Heart right ventricle (tissue), 16 donors: ENCODE measurements around the gene GDI1. TPM values are rescaled to one million over a fixed set of nuclear protein-coding genes. Genes with fewer than 3 reads are reported as not detected.

Source experiments
- ATAC-seq, 8 donors: fragments of 200-7000 bp; cut with Tn5 transposase; one replicate each; pipeline ENCODE4 v1.9.1; 2020; ENCODE audit warnings: mild to moderate bottlenecking in 8 of 8, moderate library complexity in 8 of 8, moderate number of reproducible peaks in 1 of 8
- DNase-seq, 2 donors: peaks; one replicate each; pipeline ENCODE4 v3.0.0-alpha.2; 2020
- H3K27ac ChIP-seq, 10 donors: fragments of 200-600 bp; sonication (generic) in 2 of 10; one replicate each; pipeline versions ENCODE4 v1.5.0 to v1.8.0; 2020 to 2022; ENCODE audit warnings: mild to moderate bottlenecking in 3 of 10
- H3K27me3 ChIP-seq, 7 donors: fragments of 200-600 bp; one replicate each; pipeline ENCODE4 v1.8.0; 2021 to 2022; ENCODE audit warnings: mild to moderate bottlenecking in 2 of 7
- H3K36me3 ChIP-seq, 9 donors: fragments of 200-600 bp; sonication (generic) in 1 of 9; one replicate each; pipeline versions ENCODE4 v1.5.0 to v1.8.0; 2020 to 2022; ENCODE audit warnings: mild to moderate bottlenecking in 2 of 9
- H3K4me1 ChIP-seq, 9 donors: fragments of 200-600 bp; sonication (generic) in 1 of 9; one replicate each; pipeline versions ENCODE4 v1.5.0 to v1.8.0; 2020 to 2022; ENCODE audit warnings: mild to moderate bottlenecking in 4 of 9
- H3K4me3 ChIP-seq, 10 donors: fragments of 200-600 bp; sonication (generic) in 2 of 10; one replicate each; pipeline versions ENCODE4 v1.5.0 to v1.8.0; 2020 to 2022; ENCODE audit warnings: mild to moderate bottlenecking in 7 of 10, moderate library complexity in 2 of 10
- H3K9me3 ChIP-seq, 11 donors: fragments of 200-600 bp in 10 of 11; sonication (generic) in 2 of 11; one replicate each; pipeline versions ENCODE4 v1.5.0 to v1.8.0; 2013 to 2022; ENCODE audit warnings: mild to moderate bottlenecking in 2 of 11, control low read depth in 1 of 11, moderate library complexity in 1 of 11
- CTCF ChIP-seq, 9 donors: fragments of 200-600 bp; sonication (generic) in 2 of 9; IDR thresholded peaks; one replicate each; pipeline versions ENCODE4 v1.5.0 to v1.8.0; 2021 to 2022; ENCODE audit warnings: antibody characterized with exemption in 9 of 9, mild to moderate bottlenecking in 5 of 9, moderate library complexity in 1 of 9
- WGBS, 2 donors: extraction: QIAGEN DNeasy Blood & Tissue Kit; methylation state at CpG; one replicate each; pipeline ENCODE4 v1.1.7; 2013; ENCODE audit warnings: inconsistent platforms in 1 of 2; 5-methylcytosine and 5-hydroxymethylcytosine counted together
- intact Hi-C, 10 donors: fragments of 100-400 bp; cut with DNase I; formaldehyde crosslinking; loops; one replicate each; pipeline versions ENCODE4 v1.11.1 to v1.14.2; 2022
- polyA plus RNA-seq, 2 donors: library from polyadenylated mRNA; stranded (reverse); fragments of 200-250 nt; gene quantifications; one replicate each; pipeline ENCODE4 v1.2.3, GENCODE V29; 2013
- total RNA-seq, 10 donors: library from RNA; stranded (reverse); fragmentation: NEBNext Ultra II Directional in 3 of 10; extraction: Animal tissue kit (Norgen Biotek cat#: 25700) in 3 of 10; gene quantifications; one replicate each; pipeline versions ENCODE4 v1.2.1 to v1.2.4, GENCODE V29; 2021 to 2023
- donor health status: Arrhythmogenic right ventricular cardiomyopathy.
- donor health status: ischemic (EF 13 %, LVEDD 7.1; RV severe dilation, severe dysfunction).
- donor health status: healthy with polysubstance abuse.
- donor health status: DM: no; HTN: yes; CAD: no.
- donor health status: DM: no; HTN: no; CAD: no.
- donor health status: ischemic (EF 25% LVEDD 6.9; RV normal size, moderate dysfunction).
- donor health status: ischemic (EF 25% LVEDD 5.7; RV mildly dilated, moderate dysfunction).
- donor health status: healthy.
- donor health status: DM: yes; HTN: yes; CAD: no.
- donor health status: Ischemic cardiomyopathy.
- donor health status: ischemic (EF 35%, LVEDD 5.7; RV mildly dilated, moderate dysfunction).
- donor health status: nonischemic (EF 11% LVEDD 7.7; RV severe dilation, severe dysfunction).
- donor health status: DM: yes; HTN: yes; CAD: no.
- donor health status: PGD.
- donor health status: ischemic (EF 29% LVEDD 5.4; RV normal size, mild dysfunction).
- donor health status: nonischemic (EF 23%, LVEDD 6.1; RV moderate dilation, normal function).

Gene GDI1
- total and polyA plus RNA-seq, 12 donors, result 67.5 to 117 (median 79.3) TPM

- H3K4me3 ChIP-seq, result peak overlapping the region; percentile 44 to 97 (median 78)
- H3K36me3 ChIP-seq, result peaks cover 0 to 31% (median 12%) of the 10 kb centered on the region in 9 donors
- peak; percentile 72 to 78 for DNase-seq
- H3K27me3 ChIP-seq, result no peaks in the 10 kb centered on the region
- intact Hi-C loops, result loop anchor here in 3 of 10 donors (5.0 to 10.0 kb wide), 3 partner anchors 118 to 1585 kb away; partner anchors contain the start of gene FAM3A (in 1 of the 3)
- peak overlapping the region; percentile 94 to 99 (median 98) for H3K27ac ChIP-seq
- 6% methylated on average over 24 to 51 of the region's 53 CpGs for WGBS, 2 donors
- peaks cover 0 to 10% (median 0%) of the 10 kb centered on the region in 11 donors for H3K9me3 ChIP-seq
- ATAC-seq, result peak; percentile 72 to 86 (median 84)
- H3K4me1 ChIP-seq, result peaks cover 0 to 23% (median 15%) of the 10 kb centered on the region in 9 donors
- no peak for TF ChIP-seq CTCF (IDR thresholded peaks at IDR 0.05)
Measured at GRCh38 chrX:154396973-154397887, 39.7 kb upstream of the GDI1 start.

GRCh38 chrX:154397888-154398667, 38.9 kb upstream of the GDI1 start, which contains the start of gene RPL10:
Gene RPL10, plus strand, starts transcription at chrX:154398377. Its CDS starts 143 bp downstream, at chrX:154398520.
- Histone ChIP-seq H3K36me3 (peaks cover 0 to 35% (median 12%) of the 10 kb centered on the region in 9 donors), H3K4me3 (peak within 1 kb of the TSS; percentile 66 to 97 (median 78)), H3K4me1 (peaks cover 0 to 23% (median 15%) of the 10 kb centered on the region in 9 donors), H3K9me3 (peaks cover 0 to 10% (median 0%) of the 10 kb centered on the region in 11 donors), H3K27ac (peak within 1 kb of the TSS; percentile 94 to 99 (median 98)), H3K27me3 (no peaks in the 10 kb centered on the region)
- no peak for TF ChIP-seq CTCF (IDR thresholded peaks at IDR 0.05)
- peak; percentile 93 for DNase-seq
- ATAC-seq, result peak; percentile 88 to 97 (median 94)
- WGBS, 2 donors, result 0 to 1% methylated on average over 58 to 69 of the region's 69 CpGs
- intact Hi-C loops, result loop anchor here in 3 of 10 donors (5.0 to 10.0 kb wide), 3 partner anchors 117 to 1586 kb away; partner anchors contain the start of gene FAM3A (in 1 of the 3)

GRCh38 chrX:154398668-154399526, 38.1 kb upstream of the GDI1 start:
- H3K4me1 ChIP-seq, result peaks cover 0 to 23% (median 15%) of the 10 kb centered on the region in 9 donors
- intact Hi-C loops, result loop anchor here in 3 of 10 donors (5.0 to 10.0 kb wide), 3 partner anchors 116 to 1587 kb away; partner anchors contain the start of gene FAM3A (in 1 of the 3)
- ATAC-seq, result peak; percentile 38 to 84 (median 70)
- peaks cover 0 to 10% (median 0%) of the 10 kb centered on the region in 11 donors for H3K9me3 ChIP-seq
- TF ChIP-seq CTCF (IDR thresholded peaks at IDR 0.05), result peak; percentile 70 to 85 (median 82)
- H3K27me3 ChIP-seq, result no peaks in the 10 kb centered on the region
- peaks cover 0 to 35% (median 12%) of the 10 kb centered on the region in 9 donors for H3K36me3 ChIP-seq
- peak overlapping the region; percentile 94 to 99 (median 98) for H3K27ac ChIP-seq
- DNase-seq, result peak; percentile 87 to 89
- WGBS, 2 donors, result 1 to 2% methylated on average over 43 to 49 of the region's 49 CpGs
- H3K4me3 ChIP-seq, result peak overlapping the region; percentile 66 to 97 (median 78)
